Thyroid gland (tissue), 4 donors: ENCODE data around the gene KRT5.

Source experiments
- POLR2A ChIP-seq, 2 donors: fragments of 450-650 bp; IDR thresholded peaks; one replicate each; pipeline ENCODE4 v1.6.1; 2017; ENCODE audit warnings: antibody characterized with exemption in 2 of 2, mild to moderate bottlenecking in 2 of 2, moderate library complexity in 1 of 2
- TF ChIP-seq, protein P1 (sequence below), 6 experiments: fragments of 200-600 bp in 3 of 6; fragments of 450-650 bp in 3 of 6; sonication (generic) in 3 of 6; IDR thresholded peaks; one replicate each; pipeline ENCODE4 v1.5.1; 2016 to 2019; ENCODE audit warnings: antibody characterized with exemption in 6 of 6, mild to moderate bottlenecking in 2 of 6, inconsistent platforms in 1 of 6, moderate library complexity in 1 of 6

DNA sequence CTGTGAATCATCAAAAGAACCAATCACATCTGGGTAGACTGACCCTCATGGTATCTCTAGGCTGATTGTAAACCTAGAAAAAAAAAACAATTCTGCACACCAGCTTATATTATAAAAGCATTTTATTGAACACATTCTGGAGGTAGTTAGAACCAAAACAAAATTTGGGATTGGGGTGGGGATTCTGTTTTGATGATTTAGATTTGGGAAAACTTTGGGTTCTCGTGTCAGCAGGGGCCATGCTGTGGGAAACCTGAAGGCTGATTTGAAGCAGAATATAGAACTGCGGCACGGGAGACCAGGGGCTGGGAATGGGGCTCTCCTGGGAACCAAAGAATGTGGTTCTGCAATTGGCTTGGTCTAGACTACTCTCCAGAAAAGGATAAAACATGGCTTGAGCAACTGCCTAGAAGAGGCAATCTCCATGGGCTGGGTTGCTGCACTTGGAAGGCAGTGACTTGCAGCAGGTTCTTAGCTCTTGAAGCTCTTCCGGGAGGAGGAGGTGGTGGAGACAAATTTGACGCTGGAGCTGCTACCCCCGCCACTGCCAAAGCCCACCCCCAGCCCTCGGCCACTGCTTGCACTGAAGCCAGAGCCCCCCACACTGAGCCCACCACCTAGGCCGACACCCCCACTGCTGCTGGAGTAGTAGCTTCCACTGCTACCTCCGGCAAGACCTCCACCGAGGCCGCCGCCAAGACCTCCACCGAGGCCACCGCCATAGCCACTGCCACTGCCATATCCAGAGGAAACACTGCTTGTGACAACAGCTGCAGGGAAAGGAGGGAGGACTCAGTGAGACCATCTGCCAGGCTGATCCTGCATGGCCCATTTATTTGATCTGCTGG is 5.5 kb downstream of the KRT5 start:
- TF ChIP-seq, protein P1, sequence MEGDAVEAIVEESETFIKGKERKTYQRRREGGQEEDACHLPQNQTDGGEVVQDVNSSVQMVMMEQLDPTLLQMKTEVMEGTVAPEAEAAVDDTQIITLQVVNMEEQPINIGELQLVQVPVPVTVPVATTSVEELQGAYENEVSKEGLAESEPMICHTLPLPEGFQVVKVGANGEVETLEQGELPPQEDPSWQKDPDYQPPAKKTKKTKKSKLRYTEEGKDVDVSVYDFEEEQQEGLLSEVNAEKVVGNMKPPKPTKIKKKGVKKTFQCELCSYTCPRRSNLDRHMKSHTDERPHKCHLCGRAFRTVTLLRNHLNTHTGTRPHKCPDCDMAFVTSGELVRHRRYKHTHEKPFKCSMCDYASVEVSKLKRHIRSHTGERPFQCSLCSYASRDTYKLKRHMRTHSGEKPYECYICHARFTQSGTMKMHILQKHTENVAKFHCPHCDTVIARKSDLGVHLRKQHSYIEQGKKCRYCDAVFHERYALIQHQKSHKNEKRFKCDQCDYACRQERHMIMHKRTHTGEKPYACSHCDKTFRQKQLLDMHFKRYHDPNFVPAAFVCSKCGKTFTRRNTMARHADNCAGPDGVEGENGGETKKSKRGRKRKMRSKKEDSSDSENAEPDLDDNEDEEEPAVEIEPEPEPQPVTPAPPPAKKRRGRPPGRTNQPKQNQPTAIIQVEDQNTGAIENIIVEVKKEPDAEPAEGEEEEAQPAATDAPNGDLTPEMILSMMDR (IDR thresholded peaks at IDR 0.05) = no peak
- no peak for TF ChIP-seq POLR2A (IDR thresholded peaks at IDR 0.05)
